ENCODE results near the gene YBX1.
"Not testable (repeated sequence)": the region's sequence is repeated elsewhere in the genome, so short reads cannot be mapped to it uniquely, and the experiment has no call there.

The YBX1 gene

GRCh38 chr1:42751511-42752070 is 69.4 kb downstream of the YBX1 start:
- DNase-seq = not testable (repeated sequence)

GRCh38 chr1:42752284-42752683 is 70.1 kb downstream of the YBX1 start:
- DNase-seq = no peak

DNA sequence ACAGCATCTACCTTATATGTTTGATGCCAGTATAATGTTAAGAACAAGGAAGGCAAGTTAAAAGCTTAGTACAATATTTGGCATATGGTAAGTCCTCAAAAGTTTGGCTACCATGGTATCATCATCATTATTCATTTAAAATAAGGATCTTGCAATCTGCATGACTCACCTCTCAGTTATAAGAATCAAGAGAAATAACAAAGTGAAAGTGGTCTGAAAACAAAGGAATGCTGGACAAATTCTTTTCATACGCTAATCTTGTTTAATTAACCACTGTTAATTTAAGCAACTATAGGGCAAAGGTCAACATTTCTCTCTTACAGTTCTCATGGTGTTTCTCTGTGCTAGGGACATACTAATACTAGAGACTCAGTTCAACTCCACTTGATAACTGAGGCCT is 70.9 kb downstream of the YBX1 start:
- peak; percentile 45 for DNase-seq

All from fibroblast of skin of abdomen (primary cell).